Aortic smooth muscle cell (primary cell): ENCODE results near the gene SLC47A1. TPM values are rescaled to one million over a fixed set of nuclear protein-coding genes. Genes with fewer than 3 reads are reported as not detected.

Source experiments
- total RNA-seq: library from RNA; depleted of rRNA; stranded (reverse); fragments of >200 nt; gene quantifications from 2 replicates; pipeline ENCODE4 v1.2.3, GENCODE V29; 2014

Gene SLC47A1
- total RNA-seq = 1.5 and 3.4 TPM in 2 replicates

GRCh38 chr17:19533718-19534561, at the start of gene SLC47A1:
SLC47A1 (plus strand) TSS chr17:19533854; CDS start chr17:19533940, 86 bp downstream.

Other genes with a start within 250 kb of the SLC47A1 start
- 38.8 and 45.8 TPM in 2 replicates for gene B9D1, start 171.1 kb upstream of the SLC47A1 start, total RNA-seq
- gene MAPK7, start 155.4 kb upstream of the SLC47A1 start, total RNA-seq = 10.3 and 10.7 TPM in 2 replicates
- gene MFAP4, start 146.7 kb upstream of the SLC47A1 start, total RNA-seq = 0.66 and 3.1 TPM in 2 replicates
- gene RNF112, start 122.6 kb upstream of the SLC47A1 start, total RNA-seq = 7.3 and 9.1 TPM in 2 replicates
- gene ALDH3A2, start 114.9 kb downstream of the SLC47A1 start, total RNA-seq = 101 and 124 TPM in 2 replicates
- 0.06 and 0.26 TPM in 2 replicates for gene SLC47A2, start 182.7 kb downstream of the SLC47A1 start, total RNA-seq
- 1.1 and 2.7 TPM in 2 replicates for gene ALDH3A1, start 214.4 kb downstream of the SLC47A1 start, total RNA-seq